ENCODE data around the gene PTTG1IP.

Gene PTTG1IP

GRCh38 chr21:44891631-44892031 lies 18.1 kb upstream of the PTTG1IP start:
- no peak for DNase-seq (ENCODE audit: low read depth)
- TF ChIP-seq CTCF (IDR thresholded peaks at IDR 0.05; ENCODE audit: low read depth, low read length, missing control alignments) = no peak
- in situ Hi-C loops (cut with HindIII; ENCODE audit: low sequenced_read_pairs) = no loop called here
- H3K4me3 ChIP-seq (ENCODE audit: low read depth, low read length) = no peak overlapping the region

DNA sequence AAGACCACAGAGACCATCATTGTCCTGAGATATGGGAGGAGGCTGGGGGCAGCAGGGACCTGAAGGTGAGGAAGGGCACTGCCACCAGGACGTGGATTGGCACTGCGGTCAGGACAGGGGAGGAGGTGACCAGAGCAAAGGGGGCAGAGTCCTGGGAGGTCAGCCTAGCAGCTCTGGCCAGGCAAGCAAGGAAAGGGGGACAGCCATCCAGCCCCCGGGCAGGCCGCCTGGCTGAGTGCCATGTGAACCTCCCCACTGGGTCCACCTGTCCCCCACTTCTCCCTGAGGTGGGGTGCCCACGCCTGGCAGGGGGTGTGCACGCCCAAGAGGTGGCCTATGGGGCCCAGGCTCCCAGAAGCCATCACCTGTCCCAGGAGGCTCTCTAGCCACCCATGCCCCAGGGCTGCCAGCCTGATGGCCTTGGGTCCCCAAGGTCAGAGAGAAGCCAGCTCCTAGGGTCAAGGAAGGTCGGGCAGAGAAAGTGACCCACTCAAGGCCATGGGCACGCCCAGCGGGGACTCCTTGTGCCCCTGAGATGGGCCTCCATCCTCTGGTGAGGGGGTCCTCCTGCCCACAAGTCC lies 17.6 kb upstream of the PTTG1IP start:
- no peak for DNase-seq (ENCODE audit: low read depth)
- no peak overlapping the region for H3K4me3 ChIP-seq (ENCODE audit: low read depth, low read length)
- no peak for TF ChIP-seq CTCF (IDR thresholded peaks at IDR 0.05; ENCODE audit: low read depth, low read length, missing control alignments)
- in situ Hi-C loops (cut with HindIII; ENCODE audit: low sequenced_read_pairs) = no loop called here

DNA sequence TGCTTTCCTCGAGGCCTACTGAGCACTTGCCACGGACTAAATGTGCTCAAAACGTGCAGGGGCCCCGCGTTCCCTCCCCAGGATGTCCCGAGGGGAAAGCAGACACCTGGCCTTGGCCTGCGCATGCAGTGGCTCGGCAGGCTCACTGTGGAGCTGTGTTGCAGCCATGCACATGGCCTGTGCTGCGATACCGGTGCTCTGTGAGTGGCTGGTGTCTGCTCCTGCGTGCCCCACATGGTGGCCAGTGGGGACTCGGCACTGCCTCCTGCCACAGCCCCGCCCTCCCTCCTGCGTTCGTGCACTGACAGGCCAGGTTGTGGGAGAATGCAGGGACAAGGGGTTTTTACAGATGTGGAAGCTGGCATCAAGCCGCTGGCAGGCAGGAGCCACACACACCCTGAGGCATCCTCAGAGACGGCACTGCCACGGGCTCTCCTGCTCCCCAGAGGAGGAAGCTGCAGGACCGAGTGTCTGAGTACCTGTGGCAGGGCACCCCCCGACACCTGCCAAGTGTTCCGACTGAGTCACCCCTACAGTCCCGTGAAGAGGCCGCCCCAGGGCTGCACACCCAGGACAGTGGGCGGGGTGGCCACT lies 16.9 kb upstream of the PTTG1IP start:
- DNase-seq (ENCODE audit: low read depth) = no peak
- in situ Hi-C loops (cut with HindIII; ENCODE audit: low sequenced_read_pairs) = no loop called here
- TF ChIP-seq CTCF (IDR thresholded peaks at IDR 0.05; ENCODE audit: low read depth, low read length, missing control alignments) = no peak
- H3K4me3 ChIP-seq (ENCODE audit: low read depth, low read length) = no peak overlapping the region

DNA sequence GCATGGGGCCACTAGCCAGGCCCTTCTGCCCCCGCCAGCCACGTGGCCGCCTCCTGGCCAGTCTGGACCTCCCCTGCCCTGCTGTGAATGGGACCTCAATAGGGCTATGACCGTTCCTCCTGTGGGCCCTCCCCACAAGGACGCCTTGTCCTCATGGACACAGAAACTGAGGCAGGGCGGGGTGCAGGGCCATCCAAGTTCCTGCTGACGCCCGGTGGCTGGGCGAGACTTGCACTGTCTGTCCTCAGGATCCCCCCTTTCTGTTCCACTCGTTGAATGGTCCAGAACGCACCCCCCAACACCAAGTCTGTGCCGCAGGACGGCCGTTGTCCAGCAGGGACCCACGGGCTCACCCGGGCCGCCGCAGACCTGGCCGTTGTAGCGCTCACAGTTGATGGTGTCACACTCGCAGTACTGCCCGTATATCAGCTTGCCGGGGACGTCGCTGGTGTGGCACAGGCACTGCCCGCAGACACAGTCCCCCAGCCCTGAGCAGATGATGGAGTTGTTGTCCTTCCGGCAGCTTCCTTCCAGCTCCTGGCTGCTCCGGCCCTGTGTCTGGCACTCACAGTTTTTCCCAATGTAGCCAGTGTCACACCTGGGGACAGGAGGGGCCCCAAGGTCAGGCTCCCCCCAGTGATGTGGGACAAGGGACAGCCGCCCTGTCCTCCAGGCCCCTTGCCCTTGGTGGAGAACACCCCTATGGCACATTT lies 16.3 kb upstream of the PTTG1IP start:
- no peak overlapping the region for H3K4me3 ChIP-seq (ENCODE audit: low read depth, low read length)
- no peak for TF ChIP-seq CTCF (IDR thresholded peaks at IDR 0.05; ENCODE audit: low read depth, low read length, missing control alignments)
- DNase-seq (ENCODE audit: low read depth) = no peak
- in situ Hi-C loops (cut with HindIII; ENCODE audit: low sequenced_read_pairs) = no loop called here

DNA sequence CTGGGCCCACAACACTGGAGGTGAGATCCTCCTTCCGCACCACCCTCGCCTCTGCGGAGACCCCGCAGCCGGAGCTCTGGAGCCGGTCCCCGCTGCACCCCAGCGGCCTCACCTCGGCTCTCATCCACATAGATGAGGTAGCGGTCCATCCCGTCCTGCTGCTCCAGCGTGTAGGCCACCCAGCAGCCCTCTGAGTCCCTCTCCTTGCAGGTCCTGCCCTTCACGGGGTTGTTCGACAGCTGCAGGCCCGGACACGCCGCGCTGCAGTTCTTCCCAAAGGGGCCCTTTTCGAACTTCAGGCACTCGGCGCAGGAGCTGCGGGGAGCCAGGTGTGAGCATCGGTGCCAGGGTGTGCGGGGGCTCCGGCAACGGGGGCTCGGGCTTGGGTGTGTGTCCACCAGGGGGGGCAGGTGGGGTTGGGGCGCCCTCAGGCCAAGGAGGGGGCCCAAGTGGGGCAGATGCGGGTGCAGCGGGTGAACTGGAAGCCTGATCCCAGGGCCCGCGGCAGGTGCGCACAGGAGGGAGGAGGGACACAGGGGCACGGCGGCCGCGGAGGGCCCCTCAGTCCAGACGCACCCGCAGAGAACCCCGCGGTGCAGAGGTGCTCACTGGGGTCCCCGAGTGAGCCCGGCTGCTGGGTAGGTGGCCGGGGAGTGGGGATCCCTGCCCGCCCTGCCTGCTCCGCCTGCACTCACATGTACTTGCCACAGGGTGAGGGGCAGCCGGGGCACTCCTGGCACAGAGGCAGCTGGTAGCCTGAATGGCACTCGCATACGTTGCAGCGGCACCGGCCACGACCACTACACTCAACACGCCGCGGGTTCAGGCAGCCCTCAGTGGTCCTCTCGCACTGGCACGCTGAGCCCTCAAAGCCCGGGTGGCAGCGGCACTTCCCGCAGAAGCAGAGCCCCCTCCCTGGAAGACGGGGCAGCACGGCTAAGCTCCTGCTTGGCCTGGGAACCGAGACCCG lies 15.4 kb upstream of the PTTG1IP start:
- DNase-seq (ENCODE audit: low read depth) = no peak
- TF ChIP-seq CTCF (IDR thresholded peaks at IDR 0.05; ENCODE audit: low read depth, low read length, missing control alignments) = no peak
- H3K4me3 ChIP-seq (ENCODE audit: low read depth, low read length) = no peak overlapping the region
- in situ Hi-C loops (cut with HindIII; ENCODE audit: low sequenced_read_pairs) = no loop called here
